Prostate gland (tissue), 2 donors: ENCODE measurements around the gene RSPO3.

Source experiments
- POLR2A ChIP-seq: fragments of 450-650 bp; IDR thresholded peaks from one replicate; pipeline ENCODE4 v1.6.1; 2016; ENCODE audit warnings: antibody characterized with exemption, mild to moderate bottlenecking
- POLR2AphosphoS5 ChIP-seq: sonication (generic); formaldehyde crosslinking; IDR thresholded peaks from one replicate; pipeline ENCODE4 v1.6.1; 2017; ENCODE audit warnings: antibody characterized with exemption
- TF ChIP-seq, protein P1 (sequence below), 4 experiments: fragments of 200-600 bp in 2 of 4; fragments of 450-650 bp in 2 of 4; sonication (generic) in 2 of 4; IDR thresholded peaks; 1 replicate in 3 of 4; 2 replicates in 1 of 4; pipeline ENCODE4 v1.5.1; 2016 to 2019; ENCODE audit warnings: antibody characterized with exemption in 4 of 4, mild to moderate bottlenecking in 2 of 4, moderate library complexity in 2 of 4

DNA sequence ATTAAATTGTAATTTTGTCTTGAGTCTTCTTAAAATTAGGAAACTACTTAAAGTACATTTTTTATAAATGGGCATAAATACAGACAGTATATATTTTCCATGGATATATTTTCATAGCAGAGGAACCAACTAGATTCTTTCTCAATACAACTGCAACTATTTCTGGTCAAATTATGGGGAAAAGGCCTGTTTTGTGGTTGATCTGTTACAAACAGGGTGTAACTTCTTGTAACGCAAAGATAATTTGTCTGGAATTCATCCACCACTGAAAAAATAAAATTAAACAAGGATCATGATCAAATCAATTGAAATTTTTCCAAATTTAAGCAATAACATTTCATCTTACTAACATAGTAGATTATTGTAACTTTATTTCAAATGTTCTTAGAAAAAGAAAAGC, 81.0 kb downstream of the RSPO3 start:
- TF ChIP-seq POLR2AphosphoS5 (no peak), POLR2A (no peak)
- TF ChIP-seq, protein P1, sequence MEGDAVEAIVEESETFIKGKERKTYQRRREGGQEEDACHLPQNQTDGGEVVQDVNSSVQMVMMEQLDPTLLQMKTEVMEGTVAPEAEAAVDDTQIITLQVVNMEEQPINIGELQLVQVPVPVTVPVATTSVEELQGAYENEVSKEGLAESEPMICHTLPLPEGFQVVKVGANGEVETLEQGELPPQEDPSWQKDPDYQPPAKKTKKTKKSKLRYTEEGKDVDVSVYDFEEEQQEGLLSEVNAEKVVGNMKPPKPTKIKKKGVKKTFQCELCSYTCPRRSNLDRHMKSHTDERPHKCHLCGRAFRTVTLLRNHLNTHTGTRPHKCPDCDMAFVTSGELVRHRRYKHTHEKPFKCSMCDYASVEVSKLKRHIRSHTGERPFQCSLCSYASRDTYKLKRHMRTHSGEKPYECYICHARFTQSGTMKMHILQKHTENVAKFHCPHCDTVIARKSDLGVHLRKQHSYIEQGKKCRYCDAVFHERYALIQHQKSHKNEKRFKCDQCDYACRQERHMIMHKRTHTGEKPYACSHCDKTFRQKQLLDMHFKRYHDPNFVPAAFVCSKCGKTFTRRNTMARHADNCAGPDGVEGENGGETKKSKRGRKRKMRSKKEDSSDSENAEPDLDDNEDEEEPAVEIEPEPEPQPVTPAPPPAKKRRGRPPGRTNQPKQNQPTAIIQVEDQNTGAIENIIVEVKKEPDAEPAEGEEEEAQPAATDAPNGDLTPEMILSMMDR (IDR thresholded peaks at IDR 0.05), result no peak
